ENCODE results near the gene SLC4A1.

DNA sequence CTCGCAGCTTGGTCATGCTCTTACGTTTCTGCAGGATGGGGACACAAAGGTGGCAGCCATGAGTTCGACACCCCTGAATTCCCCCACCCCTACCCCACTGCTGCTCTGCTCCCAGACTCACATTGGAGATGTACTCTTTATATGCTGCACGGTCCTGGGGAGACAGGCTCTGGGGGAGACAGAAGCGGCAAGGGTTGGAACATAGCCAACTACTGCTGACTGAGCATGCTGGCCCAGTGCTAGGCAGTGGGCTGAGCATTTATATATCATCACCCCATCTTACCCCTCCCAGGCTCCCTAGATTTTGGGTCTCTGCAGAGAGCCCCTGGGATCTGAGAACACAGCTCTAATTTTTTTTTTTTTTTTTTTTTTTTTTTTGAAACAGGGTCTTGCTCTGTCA lies 60.2 kb downstream of the SLC4A1 start:
- TF ChIP-seq, protein P1, sequence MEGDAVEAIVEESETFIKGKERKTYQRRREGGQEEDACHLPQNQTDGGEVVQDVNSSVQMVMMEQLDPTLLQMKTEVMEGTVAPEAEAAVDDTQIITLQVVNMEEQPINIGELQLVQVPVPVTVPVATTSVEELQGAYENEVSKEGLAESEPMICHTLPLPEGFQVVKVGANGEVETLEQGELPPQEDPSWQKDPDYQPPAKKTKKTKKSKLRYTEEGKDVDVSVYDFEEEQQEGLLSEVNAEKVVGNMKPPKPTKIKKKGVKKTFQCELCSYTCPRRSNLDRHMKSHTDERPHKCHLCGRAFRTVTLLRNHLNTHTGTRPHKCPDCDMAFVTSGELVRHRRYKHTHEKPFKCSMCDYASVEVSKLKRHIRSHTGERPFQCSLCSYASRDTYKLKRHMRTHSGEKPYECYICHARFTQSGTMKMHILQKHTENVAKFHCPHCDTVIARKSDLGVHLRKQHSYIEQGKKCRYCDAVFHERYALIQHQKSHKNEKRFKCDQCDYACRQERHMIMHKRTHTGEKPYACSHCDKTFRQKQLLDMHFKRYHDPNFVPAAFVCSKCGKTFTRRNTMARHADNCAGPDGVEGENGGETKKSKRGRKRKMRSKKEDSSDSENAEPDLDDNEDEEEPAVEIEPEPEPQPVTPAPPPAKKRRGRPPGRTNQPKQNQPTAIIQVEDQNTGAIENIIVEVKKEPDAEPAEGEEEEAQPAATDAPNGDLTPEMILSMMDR (IDR thresholded peaks at IDR 0.05 in 4 of 5, conservative IDR thresholded peaks at IDR 0.05 in 1 of 5), result no peak
- no peak for TF ChIP-seq POLR2A (IDR thresholded peaks at IDR 0.05)
